Measurements from ENCODE around the gene ENDOU. TPM values are rescaled to one million over a fixed set of nuclear protein-coding genes. Genes with fewer than 3 reads are reported as not detected.

ENDOU gene
- polyA plus RNA-seq, 3 donors = 0.17 to 0.40 TPM; not detected in 1

DNA sequence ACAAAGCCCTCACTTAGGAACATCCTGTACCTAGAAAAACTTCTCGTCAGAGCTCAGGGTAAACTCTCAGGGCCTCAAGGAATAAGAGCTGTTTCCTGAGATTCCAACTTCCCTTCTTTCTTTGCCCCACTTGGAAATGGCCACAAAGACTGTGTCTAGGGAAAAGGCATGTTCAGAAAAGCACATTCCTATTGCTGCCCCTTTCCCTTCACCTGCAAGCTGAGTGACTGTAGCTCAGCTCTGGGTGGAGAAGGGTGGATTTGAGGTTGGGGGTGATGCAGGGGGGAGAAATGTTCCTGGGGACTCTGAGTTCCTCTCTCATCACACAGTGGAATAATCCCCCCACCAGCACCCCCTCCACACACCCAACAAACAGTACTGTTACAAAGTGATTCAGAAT is 6.8 kb downstream of the ENDOU start:
- Mint-ChIP-seq H3K4me1 (peaks cover 52% of the 10 kb centered on the region), H3K36me3 (peaks cover 31 to 44% of the 10 kb centered on the region in 2 donors), H3K27ac (peak overlapping the region in 1 of 7 donors; percentile 23), H3K4me3 (no peak overlapping the region), H3K9me3 (peaks cover 0 to 4% (median 0%) of the 10 kb centered on the region in 7 donors), H3K27me3 (ENCODE audit: low read depth in 3 of 3) (peaks cover 4 to 10% (median 4%) of the 10 kb centered on the region in 3 donors)
- Histone ChIP-seq H2AFZ (ENCODE audit: insufficient read depth, low read depth, low read length, poor library complexity, severe bottlenecking) (no peak overlapping the region), H3K4me3 (replicated peaks in 1 of 3; ENCODE audit: low read depth in 2 of 3, low read length in 3 of 3) (no peak overlapping the region), H3K9ac (ENCODE audit: insufficient read depth, low read length, poor library complexity, severe bottlenecking) (no peak overlapping the region), H3K79me2 (ENCODE audit: insufficient read depth, low read length) (no peaks in the 10 kb centered on the region), H3K27me3 (ENCODE audit: control insufficient read depth in 2 of 2, insufficient read depth in 2 of 2, low read length in 2 of 2) (no peaks in the 10 kb centered on the region), H4K20me1 (ENCODE audit: insufficient read depth, low read length) (peaks cover 10% of the 10 kb centered on the region), H3K4me2 (replicated peaks; ENCODE audit: extremely low read depth, low read length, poor library complexity, severe bottlenecking) (no peak overlapping the region), H3K4me1 (ENCODE audit: control insufficient read depth in 1 of 2, insufficient read depth in 2 of 2, low read length in 2 of 2) (peaks cover 36% of the 10 kb centered on the region in 2 donors), H3K27ac (ENCODE audit: low read depth in 1 of 2, low read length in 2 of 2) (no peak overlapping the region), H3K36me3 (replicated peaks in 1 of 2; ENCODE audit: control insufficient read depth in 1 of 2, insufficient read depth in 2 of 2, low read length in 2 of 2) (peaks cover 0 to 22% of the 10 kb centered on the region in 2 donors), H3K9me3 (replicated peaks in 1 of 2; ENCODE audit: control insufficient read depth in 1 of 2, insufficient read depth in 1 of 2, low read length in 2 of 2) (no peaks in the 10 kb centered on the region)
- intact Hi-C loops (cut with micrococcal nuclease) = loop anchor here (5.0 to 10.0 kb wide), 3 partner anchors 119 to 236 kb away; no protein-coding TSS in a partner anchor
- no CpG with 5 or more reads among the region's 1 CpG for WGBS (ENCODE audit: insufficient coverage)
- TF ChIP-seq, protein P1, sequence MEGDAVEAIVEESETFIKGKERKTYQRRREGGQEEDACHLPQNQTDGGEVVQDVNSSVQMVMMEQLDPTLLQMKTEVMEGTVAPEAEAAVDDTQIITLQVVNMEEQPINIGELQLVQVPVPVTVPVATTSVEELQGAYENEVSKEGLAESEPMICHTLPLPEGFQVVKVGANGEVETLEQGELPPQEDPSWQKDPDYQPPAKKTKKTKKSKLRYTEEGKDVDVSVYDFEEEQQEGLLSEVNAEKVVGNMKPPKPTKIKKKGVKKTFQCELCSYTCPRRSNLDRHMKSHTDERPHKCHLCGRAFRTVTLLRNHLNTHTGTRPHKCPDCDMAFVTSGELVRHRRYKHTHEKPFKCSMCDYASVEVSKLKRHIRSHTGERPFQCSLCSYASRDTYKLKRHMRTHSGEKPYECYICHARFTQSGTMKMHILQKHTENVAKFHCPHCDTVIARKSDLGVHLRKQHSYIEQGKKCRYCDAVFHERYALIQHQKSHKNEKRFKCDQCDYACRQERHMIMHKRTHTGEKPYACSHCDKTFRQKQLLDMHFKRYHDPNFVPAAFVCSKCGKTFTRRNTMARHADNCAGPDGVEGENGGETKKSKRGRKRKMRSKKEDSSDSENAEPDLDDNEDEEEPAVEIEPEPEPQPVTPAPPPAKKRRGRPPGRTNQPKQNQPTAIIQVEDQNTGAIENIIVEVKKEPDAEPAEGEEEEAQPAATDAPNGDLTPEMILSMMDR (IDR thresholded peaks at IDR 0.05) = no peak
- no peak for DNase-seq

DNA sequence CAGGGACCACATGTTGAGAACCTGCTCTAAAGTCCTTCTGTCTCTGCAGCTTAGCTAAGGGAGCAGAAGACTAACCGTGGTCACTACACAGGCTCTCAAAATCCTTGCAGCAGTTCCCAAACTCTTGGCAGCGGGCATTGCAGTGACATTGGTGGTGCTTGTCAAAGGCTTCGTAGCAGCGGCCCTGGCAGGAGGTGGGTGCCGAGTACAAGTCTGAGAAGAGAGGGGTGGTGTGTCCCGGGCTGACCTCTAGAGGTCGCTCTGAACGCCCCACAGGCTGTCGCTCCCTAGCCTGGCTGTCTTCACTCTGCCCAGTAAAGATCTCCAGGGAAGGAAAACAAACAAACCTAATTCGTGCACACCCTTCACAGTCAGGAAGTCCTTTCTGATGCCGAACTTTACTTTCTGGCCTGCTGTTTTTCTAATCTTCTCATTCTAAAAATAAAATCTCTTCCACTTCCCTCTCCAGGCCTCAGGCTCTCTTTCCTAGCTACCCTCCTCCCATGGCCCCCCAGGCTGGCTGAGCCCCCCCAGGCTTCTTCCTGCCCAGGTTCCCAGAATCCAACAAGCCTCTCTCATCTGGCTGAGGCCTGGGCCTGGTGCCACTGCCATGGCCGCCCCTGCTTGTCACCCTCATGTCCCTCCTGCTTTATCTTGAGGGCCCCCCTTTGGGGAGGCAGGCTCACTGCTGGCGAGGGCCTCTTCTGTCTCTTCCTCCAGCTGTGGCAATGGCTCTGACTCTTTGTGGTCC is 7.7 kb downstream of the ENDOU start:
- Histone ChIP-seq H3K9me3 (replicated peaks in 1 of 2; ENCODE audit: control insufficient read depth in 1 of 2, insufficient read depth in 1 of 2, low read length in 2 of 2) (no peaks in the 10 kb centered on the region), H3K36me3 (replicated peaks in 1 of 2; ENCODE audit: control insufficient read depth in 1 of 2, insufficient read depth in 2 of 2, low read length in 2 of 2) (peaks cover 0 to 12% of the 10 kb centered on the region in 2 donors), H4K20me1 (ENCODE audit: insufficient read depth, low read length) (peaks cover 10% of the 10 kb centered on the region), H3K4me2 (replicated peaks; ENCODE audit: extremely low read depth, low read length, poor library complexity, severe bottlenecking) (no peak overlapping the region), H3K9ac (ENCODE audit: insufficient read depth, low read length, poor library complexity, severe bottlenecking) (no peak overlapping the region), H3K27ac (ENCODE audit: low read depth in 1 of 2, low read length in 2 of 2) (peak overlapping the region; percentile 5 to 17), H3K4me3 (replicated peaks in 1 of 3; ENCODE audit: low read depth in 2 of 3, low read length in 3 of 3) (no peak overlapping the region), H3K4me1 (ENCODE audit: control insufficient read depth in 1 of 2, insufficient read depth in 2 of 2, low read length in 2 of 2) (peaks cover 36% of the 10 kb centered on the region in 2 donors), H3K79me2 (ENCODE audit: insufficient read depth, low read length) (no peaks in the 10 kb centered on the region), H2AFZ (ENCODE audit: insufficient read depth, low read depth, low read length, poor library complexity, severe bottlenecking) (peak overlapping the region; percentile 48), H3K27me3 (ENCODE audit: control insufficient read depth in 2 of 2, insufficient read depth in 2 of 2, low read length in 2 of 2) (no peaks in the 10 kb centered on the region)
- DNase-seq = peak; percentile 60 to 65 (median 60)
- Mint-ChIP-seq H3K4me1 (peaks cover 54% of the 10 kb centered on the region), H3K36me3 (peaks cover 22 to 39% of the 10 kb centered on the region in 2 donors), H3K27ac (peak overlapping the region; percentile 43 to 89 (median 68)), H3K4me3 (no peak overlapping the region), H3K9me3 (peaks cover 0 to 4% (median 0%) of the 10 kb centered on the region in 7 donors), H3K27me3 (ENCODE audit: low read depth in 3 of 3) (peaks cover 2 to 10% (median 4%) of the 10 kb centered on the region in 3 donors)
- intact Hi-C loops (cut with micrococcal nuclease) = loop anchor here (5.0 to 10.0 kb wide), 3 partner anchors 120 to 237 kb away; no protein-coding TSS in a partner anchor
- TF ChIP-seq, protein P1 (IDR thresholded peaks at IDR 0.05) = peak; percentile 86
- WGBS (ENCODE audit: insufficient coverage) = 17% methylated on average over 11 of the region's 13 CpGs
